Adrenal gland (tissue), 12 donors: ENCODE results near the gene MITF. TPM values are rescaled to one million over a fixed set of nuclear protein-coding genes. Genes with fewer than 3 reads are reported as not detected.

ENCODE experiments used
- DNase-seq, 7 donors: peaks; one replicate each; pipeline ENCODE4 v3.0.0-alpha.2; 2019 to 2020
- H3K27ac ChIP-seq, 5 donors: fragments of 200-600 bp; sonication (generic) in 4 of 5; 1 replicate in 3 of 5; 2 replicates in 2 of 5; pipeline versions ENCODE4 v1.5.1 to v1.8.0; 2016 to 2020; ENCODE audit warnings: mild to moderate bottlenecking in 1 of 5
- H3K27me3 ChIP-seq: fragments of 200-600 bp; 2 replicates; pipeline ENCODE4 v1.8.0; 2021
- H3K36me3 ChIP-seq, 2 donors: fragments of 200-600 bp; replicated peaks in 1 of 2; 1 replicate in 1 of 2; 2 replicates in 1 of 2; pipeline versions ENCODE4 v1.5.1 to v1.8.0; 2018 to 2022
- H3K4me1 ChIP-seq, 2 donors: fragments of 200-600 bp; replicated peaks in 1 of 2; 1 replicate in 1 of 2; 2 replicates in 1 of 2; pipeline versions ENCODE4 v1.5.1 to v1.8.0; 2018 to 2021
- H3K4me3 ChIP-seq, 4 donors: fragments of 200-600 bp; sonication (generic) in 3 of 4; one replicate each; pipeline ENCODE4 v1.5.1; 2016 to 2018
- H3K9me3 ChIP-seq, 3 donors: fragments of 200-600 bp; sonication (generic) in 1 of 3; replicated peaks in 1 of 3; 1 replicate in 2 of 3; 2 replicates in 1 of 3; pipeline versions ENCODE4 v1.5.1 to v1.8.0; 2016 to 2021
- POLR2A ChIP-seq, 2 donors: fragments of 450-650 bp; IDR thresholded peaks; one replicate each; pipeline ENCODE4 v1.6.1; 2017; ENCODE audit warnings: antibody characterized with exemption in 2 of 2, mild to moderate bottlenecking in 2 of 2, moderate library complexity in 1 of 2
- WGBS, 4 donors: extraction: QIAGEN DNeasy Blood & Tissue Kit in 2 of 4; methylation state at CpG; one replicate each; pipeline versions ENCODE4 v1.1.5 to v1.1.7; 2013 to 2017; 5-methylcytosine and 5-hydroxymethylcytosine counted together
- intact Hi-C, 2 donors: fragments of 100-400 bp; cut with DNase I; formaldehyde crosslinking; loops; one replicate each; pipeline versions ENCODE4 v1.14.1 to v1.15.0; 2022 to 2023
- polyA plus RNA-seq, 3 donors: library from polyadenylated mRNA; stranded (reverse); fragments of 200-250 nt in 2 of 3; fragments of 350-450 nt in 1 of 3; fragmentation: Illumina TruSeq in 1 of 3; extraction: RNeasy Lipid Tissue Mini Kit (QIAGEN cat#74804) in 1 of 3; gene quantifications; one replicate each; pipeline ENCODE4 v1.2.3, GENCODE V29; 2013 to 2014
- total RNA-seq, 9 donors: library from RNA; depleted of rRNA in 4 of 9; stranded (reverse); fragments of >200 nt in 4 of 9; fragments of 120-200 nt in 1 of 9; fragmentation: NEBNext Ultra II Directional in 1 of 9; extraction: Animal tissue kit (Norgen Biotek cat#: 25700) in 1 of 9; gene quantifications; one replicate each; pipeline versions ENCODE4 v1.1.0 to v1.2.4, GENCODE V29; 2013 to 2023
- TF ChIP-seq, protein P1 (sequence below), 6 experiments: fragments of 450-650 bp in 4 of 6; fragments of 200-600 bp in 2 of 6; sonication (generic) in 1 of 6; IDR thresholded peaks; 1 replicate in 5 of 6; 2 replicates in 1 of 6; pipeline versions ENCODE4 v1.5.1 to v1.8.0; 2016 to 2021; ENCODE audit warnings: antibody characterized with exemption in 6 of 6, mild to moderate bottlenecking in 2 of 6, moderate library complexity in 1 of 6
- donor health status: healthy with polysubstance abuse.
- donor health status: Bipolar disorder and iron deficiency.
- donor health status: DM: yes; HTN: yes; CAD: no.
- donor health status: DM: no; HTN: no; CAD: no.
- donor health status: DM: no; HTN: no; CAD: no.
- donor health status: DM: yes; HTN: yes; CAD: no.

Gene MITF
- total and polyA plus RNA-seq, 12 donors = 2.4 to 23.4 (median 10.6) TPM

DNA sequence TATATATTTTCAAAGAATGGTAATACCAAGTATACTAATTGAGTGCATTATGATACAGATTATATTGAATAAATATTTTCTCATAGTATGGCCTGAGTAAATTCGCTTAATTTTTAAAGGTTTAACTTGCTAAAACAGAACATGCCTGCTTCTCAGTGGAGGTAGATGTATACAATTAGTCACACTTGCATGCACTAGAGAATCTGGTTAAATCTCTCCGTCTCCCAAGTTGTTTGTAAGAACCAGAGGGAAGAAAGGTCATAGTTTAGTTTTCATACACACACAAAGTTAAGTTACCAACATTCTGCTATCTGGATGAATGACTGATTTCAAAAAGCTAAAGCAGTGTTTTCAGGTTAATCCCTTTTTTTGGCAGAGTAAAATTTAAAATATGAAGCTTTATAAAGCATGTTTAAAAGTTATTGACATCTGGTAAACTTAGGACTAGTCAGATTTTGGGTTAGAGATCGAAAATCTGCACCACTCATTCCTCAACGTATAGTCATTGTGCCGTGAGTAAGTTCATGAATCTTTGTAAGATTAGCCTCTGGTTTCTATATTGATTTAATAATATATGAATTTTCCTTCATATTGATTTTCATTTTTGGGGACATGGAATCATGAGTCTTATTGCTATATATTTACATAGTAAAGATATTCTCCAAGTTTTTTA is 142.6 kb downstream of the MITF start:
- H3K36me3 ChIP-seq = no peaks in the 10 kb centered on the region
- H3K27me3 ChIP-seq = no peaks in the 10 kb centered on the region
- no peak for TF ChIP-seq POLR2A (IDR thresholded peaks at IDR 0.05)
- TF ChIP-seq, protein P1, sequence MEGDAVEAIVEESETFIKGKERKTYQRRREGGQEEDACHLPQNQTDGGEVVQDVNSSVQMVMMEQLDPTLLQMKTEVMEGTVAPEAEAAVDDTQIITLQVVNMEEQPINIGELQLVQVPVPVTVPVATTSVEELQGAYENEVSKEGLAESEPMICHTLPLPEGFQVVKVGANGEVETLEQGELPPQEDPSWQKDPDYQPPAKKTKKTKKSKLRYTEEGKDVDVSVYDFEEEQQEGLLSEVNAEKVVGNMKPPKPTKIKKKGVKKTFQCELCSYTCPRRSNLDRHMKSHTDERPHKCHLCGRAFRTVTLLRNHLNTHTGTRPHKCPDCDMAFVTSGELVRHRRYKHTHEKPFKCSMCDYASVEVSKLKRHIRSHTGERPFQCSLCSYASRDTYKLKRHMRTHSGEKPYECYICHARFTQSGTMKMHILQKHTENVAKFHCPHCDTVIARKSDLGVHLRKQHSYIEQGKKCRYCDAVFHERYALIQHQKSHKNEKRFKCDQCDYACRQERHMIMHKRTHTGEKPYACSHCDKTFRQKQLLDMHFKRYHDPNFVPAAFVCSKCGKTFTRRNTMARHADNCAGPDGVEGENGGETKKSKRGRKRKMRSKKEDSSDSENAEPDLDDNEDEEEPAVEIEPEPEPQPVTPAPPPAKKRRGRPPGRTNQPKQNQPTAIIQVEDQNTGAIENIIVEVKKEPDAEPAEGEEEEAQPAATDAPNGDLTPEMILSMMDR (IDR thresholded peaks at IDR 0.05) = no peak
- intact Hi-C loops = no loop called here
- peaks cover 0 to 2% of the 10 kb centered on the region in 2 donors for H3K4me1 ChIP-seq
- H3K9me3 ChIP-seq = no peaks in the 10 kb centered on the region
- 94 to 98% (median 96%) methylated on average over 5 of the region's 5 CpGs for WGBS, 4 donors
- no peak for DNase-seq
- no peak overlapping the region for H3K27ac ChIP-seq
- no peak overlapping the region for H3K4me3 ChIP-seq

DNA sequence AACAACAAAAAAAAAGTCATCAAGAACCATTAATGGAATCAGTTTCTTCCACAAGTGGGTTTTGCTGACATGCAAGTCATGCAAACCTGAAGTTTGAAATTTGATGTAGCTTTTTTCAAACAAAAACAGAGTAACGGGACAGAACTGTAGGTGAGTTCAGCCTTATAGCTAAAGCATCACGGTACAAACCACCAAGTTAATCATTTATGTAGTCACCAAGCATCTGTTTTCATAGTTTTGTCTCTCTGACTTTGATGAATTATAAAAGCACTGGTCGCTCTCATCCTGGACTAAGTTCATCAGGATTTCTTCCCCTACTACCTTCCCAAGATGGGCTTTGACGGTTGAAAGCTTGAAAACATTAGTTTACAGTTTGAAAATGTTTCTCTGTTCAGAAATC is 143.3 kb downstream of the MITF start:
- Histone ChIP-seq H3K36me3 (no peaks in the 10 kb centered on the region), H3K27me3 (no peaks in the 10 kb centered on the region), H3K4me1 (peaks cover 0 to 8% of the 10 kb centered on the region in 2 donors), H3K4me3 (no peak overlapping the region), H3K9me3 (no peaks in the 10 kb centered on the region), H3K27ac (no peak overlapping the region)
- DNase-seq = no peak
- intact Hi-C loops = no loop called here
- no peak for TF ChIP-seq POLR2A (IDR thresholded peaks at IDR 0.05)
- TF ChIP-seq, protein P1 (IDR thresholded peaks at IDR 0.05) = no peak
- WGBS, 4 donors = 88 to 92% (median 90%) methylated on average over 4 of the region's 4 CpGs

DNA sequence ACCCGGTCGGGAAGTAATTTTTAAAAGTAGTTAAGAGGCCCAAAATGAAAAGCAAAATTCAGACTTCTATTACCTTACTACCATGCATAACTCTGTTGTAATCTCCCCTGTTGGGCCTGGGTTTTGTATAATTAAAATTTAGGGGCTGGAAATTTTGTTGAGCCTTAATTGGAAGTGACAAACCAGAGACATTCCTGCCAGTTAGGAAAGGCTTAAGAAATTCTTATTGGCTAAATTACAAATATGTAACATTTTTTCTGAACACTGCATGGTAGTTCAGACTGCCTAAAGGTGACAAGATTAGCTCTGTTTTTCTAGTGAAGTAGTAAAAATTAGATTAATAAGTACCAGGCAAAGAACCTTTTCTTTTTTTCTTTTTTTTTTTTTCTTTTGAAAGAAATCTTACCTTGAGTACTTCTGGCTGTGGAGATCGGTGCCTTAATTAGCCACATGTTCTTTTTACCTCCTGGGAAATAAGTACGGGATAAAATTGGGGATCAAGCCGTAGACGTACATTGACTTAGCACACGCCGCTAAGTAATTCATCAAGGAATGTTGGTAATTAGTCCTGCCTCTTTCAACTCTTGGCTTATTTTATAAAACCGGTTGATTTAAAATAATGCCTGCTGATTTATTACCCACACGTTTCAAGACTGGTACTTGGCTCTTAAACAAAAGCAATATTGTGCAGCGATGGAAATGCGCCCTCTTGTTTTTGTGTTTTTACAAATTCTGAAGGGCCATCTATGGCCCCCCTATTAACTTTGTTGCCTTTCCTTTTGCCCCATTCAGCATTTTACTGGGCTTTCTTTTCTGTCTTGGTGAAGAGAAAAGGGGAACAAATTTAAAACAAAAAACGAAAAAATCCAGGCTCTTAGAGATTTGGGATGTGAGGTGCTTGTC is 149.0 kb downstream of the MITF start:
- Histone ChIP-seq H3K27me3 (no peaks in the 10 kb centered on the region), H3K4me3 (no peak overlapping the region), H3K9me3 (no peaks in the 10 kb centered on the region), H3K4me1 (peaks cover 0 to 10% of the 10 kb centered on the region in 2 donors), H3K36me3 (no peaks in the 10 kb centered on the region), H3K27ac (no peak overlapping the region)
- no peak for DNase-seq
- intact Hi-C loops = no loop called here
- TF ChIP-seq POLR2A (IDR thresholded peaks at IDR 0.05) = no peak
- TF ChIP-seq, protein P1 (IDR thresholded peaks at IDR 0.05) = no peak
- WGBS, 4 donors = 81 to 89% (median 84%) methylated on average over 13 of the region's 13 CpGs

DNA sequence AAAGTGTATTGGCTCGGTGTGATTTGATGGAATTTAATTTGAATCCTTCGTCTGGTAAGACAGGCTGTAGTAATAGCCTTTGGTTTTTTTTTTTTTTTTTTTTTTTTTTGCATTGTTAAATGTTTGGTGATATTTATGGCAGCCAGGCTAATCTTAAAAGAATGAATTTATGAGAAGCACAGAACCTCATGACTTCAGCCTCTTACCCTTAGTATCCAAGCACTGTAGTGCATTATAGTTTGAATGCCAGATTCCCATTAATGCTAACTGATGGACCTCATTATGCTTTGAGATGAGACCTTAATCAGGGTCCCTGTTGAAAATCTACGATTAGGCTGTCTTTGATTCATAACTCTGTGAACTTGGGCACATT is 149.7 kb downstream of the MITF start:
- TF ChIP-seq POLR2A (IDR thresholded peaks at IDR 0.05) = no peak
- TF ChIP-seq, protein P1 (IDR thresholded peaks at IDR 0.05) = no peak
- Histone ChIP-seq H3K4me1 (peaks cover 0 to 10% of the 10 kb centered on the region in 2 donors), H3K27ac (no peak overlapping the region), H3K4me3 (no peak overlapping the region), H3K9me3 (no peaks in the 10 kb centered on the region), H3K27me3 (no peaks in the 10 kb centered on the region), H3K36me3 (no peaks in the 10 kb centered on the region)
- WGBS, 4 donors = 87 to 96% (median 89%) methylated on average over 3 of the region's 3 CpGs
- intact Hi-C loops = no loop called here
- no peak for DNase-seq
